Measurements from ENCODE around the gene LAMB1. TPM values are rescaled to one million over a fixed set of nuclear protein-coding genes. Genes with fewer than 3 reads are reported as not detected.

Gene LAMB1
- total RNA-seq, 2 donors from 2014 or later: 91.6 to 130 TPM

DNA sequence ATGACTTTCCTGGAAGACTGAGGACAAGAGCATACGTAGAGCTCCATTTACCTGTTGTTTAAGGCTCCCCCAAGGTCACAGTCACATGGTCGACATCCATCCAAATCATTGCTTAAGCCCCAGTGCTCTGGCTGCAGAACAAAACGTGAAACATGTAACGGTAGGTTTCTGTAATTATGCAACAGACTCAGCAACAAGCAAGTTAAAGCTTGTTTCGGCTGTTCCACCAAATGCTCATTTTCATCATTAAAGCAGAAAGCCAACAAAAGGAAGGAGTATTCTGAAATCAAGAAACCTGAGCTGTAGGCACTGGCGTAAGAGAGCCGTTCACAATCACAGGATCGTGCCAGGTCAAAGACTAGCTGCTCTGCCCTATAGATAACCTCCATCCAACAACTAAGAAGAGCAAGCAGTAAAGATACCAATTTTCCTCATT lies 30.0 kb downstream of the LAMB1 start:
- Histone ChIP-seq H3K4me1 (peaks cover 25% of the 10 kb centered on the region), H3K4me3 (no peak overlapping the region), H3K36me3 (replicated peaks in 1 of 2; ENCODE audit: insufficient read depth in 1 of 2, low read depth in 2 of 2) (peaks cover 0 to 17% of the 10 kb centered on the region in 2 donors), H3K9me3 (no peaks in the 10 kb centered on the region), H3K27ac (peak overlapping the region in 1 of 4 donors; percentile 59), H3K27me3 (no peaks in the 10 kb centered on the region)
- ATAC-seq (no peak), DNase-seq (no peak)
- 89 to 92% methylated on average over 8 of the region's 8 CpGs for WGBS, 2 donors
- TF ChIP-seq, protein P1, sequence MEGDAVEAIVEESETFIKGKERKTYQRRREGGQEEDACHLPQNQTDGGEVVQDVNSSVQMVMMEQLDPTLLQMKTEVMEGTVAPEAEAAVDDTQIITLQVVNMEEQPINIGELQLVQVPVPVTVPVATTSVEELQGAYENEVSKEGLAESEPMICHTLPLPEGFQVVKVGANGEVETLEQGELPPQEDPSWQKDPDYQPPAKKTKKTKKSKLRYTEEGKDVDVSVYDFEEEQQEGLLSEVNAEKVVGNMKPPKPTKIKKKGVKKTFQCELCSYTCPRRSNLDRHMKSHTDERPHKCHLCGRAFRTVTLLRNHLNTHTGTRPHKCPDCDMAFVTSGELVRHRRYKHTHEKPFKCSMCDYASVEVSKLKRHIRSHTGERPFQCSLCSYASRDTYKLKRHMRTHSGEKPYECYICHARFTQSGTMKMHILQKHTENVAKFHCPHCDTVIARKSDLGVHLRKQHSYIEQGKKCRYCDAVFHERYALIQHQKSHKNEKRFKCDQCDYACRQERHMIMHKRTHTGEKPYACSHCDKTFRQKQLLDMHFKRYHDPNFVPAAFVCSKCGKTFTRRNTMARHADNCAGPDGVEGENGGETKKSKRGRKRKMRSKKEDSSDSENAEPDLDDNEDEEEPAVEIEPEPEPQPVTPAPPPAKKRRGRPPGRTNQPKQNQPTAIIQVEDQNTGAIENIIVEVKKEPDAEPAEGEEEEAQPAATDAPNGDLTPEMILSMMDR (IDR thresholded peaks at IDR 0.05): no peak
- TF ChIP-seq POLR2A (IDR thresholded peaks at IDR 0.05): no peak
- intact Hi-C loops (cut with DNase I): no loop called here

DNA sequence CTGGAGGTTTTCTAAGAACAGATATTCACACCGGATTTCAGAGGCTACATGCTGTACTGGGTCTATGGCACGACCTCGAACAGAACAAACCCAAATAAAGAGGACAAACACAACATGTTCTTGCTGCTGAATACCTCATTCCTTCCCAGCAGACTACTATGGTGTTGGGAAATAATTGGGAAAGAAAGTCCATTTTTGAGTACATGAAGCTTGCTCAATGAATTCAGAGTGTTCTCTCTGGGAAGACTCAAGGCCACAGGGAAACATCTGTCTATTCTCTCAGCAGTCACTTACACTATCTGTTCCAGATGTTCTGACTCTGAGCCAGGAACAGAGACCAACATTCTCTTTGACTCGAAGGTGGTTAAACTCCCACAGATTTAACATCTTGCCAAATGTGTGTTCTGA lies 30.9 kb downstream of the LAMB1 start:
- ATAC-seq: peak; percentile 86
- intact Hi-C loops (cut with DNase I): no loop called here
- DNase-seq: peak in 1 of 4 donors; percentile 75
- peak overlapping the region; percentile 14 to 59 (median 38) for H3K27ac ChIP-seq
- no peak overlapping the region for H3K4me3 ChIP-seq
- no peaks in the 10 kb centered on the region for H3K27me3 ChIP-seq
- H3K4me1 ChIP-seq: peaks cover 33% of the 10 kb centered on the region
- WGBS, 2 donors: 29% methylated on average over 4 of the region's 4 CpGs
- H3K36me3 ChIP-seq (replicated peaks in 1 of 2; ENCODE audit: insufficient read depth in 1 of 2, low read depth in 2 of 2): peaks cover 0 to 15% of the 10 kb centered on the region in 2 donors
- TF ChIP-seq, protein P1 (IDR thresholded peaks at IDR 0.05): no peak
- no peak for TF ChIP-seq POLR2A (IDR thresholded peaks at IDR 0.05)
- no peaks in the 10 kb centered on the region for H3K9me3 ChIP-seq

DNA sequence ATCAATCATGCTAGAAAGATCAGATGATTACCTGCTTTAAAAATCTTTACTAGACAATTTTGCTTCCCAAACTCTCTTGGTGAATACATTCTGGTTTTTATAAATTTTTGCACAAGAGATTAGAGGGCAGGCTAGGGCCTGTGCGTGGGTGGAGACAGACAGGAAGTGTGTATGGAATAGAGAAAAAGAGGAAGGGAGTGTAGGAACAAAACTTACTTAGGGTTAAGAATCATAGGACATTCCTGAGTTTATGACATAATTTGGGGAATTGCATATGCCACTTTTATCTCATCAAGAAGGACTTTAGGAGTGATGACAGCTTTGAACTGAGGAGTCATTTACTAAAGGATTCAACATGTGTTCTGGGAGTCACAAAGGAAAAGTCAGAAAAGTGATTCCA lies 31.3 kb downstream of the LAMB1 start:
- peaks cover 0 to 15% of the 10 kb centered on the region in 2 donors for H3K36me3 ChIP-seq (replicated peaks in 1 of 2; ENCODE audit: insufficient read depth in 1 of 2, low read depth in 2 of 2)
- ATAC-seq: peak; percentile 33
- H3K27ac ChIP-seq: peak overlapping the region; percentile 14 to 59 (median 38)

DNA sequence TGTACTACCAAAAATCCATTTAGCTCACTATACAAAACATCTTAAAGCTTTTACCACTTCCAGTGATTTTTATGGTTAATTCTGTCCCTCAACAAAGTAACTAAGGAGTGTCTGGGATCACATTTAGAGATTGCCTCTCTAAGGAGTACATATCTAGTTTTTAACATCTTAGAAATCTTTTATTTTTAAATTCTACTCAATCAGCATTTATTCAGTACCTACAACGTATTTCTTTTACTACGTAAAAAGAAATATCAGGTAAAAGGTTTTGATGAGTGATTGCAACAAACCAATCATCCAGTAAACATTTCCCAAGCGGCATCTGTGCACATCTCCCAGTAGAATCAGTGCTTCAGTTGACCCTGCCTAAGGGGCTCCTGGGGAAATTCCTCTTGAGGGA lies 31.9 kb downstream of the LAMB1 start:
- TF ChIP-seq POLR2A (IDR thresholded peaks at IDR 0.05): no peak
- TF ChIP-seq, protein P1 (IDR thresholded peaks at IDR 0.05): no peak
- ATAC-seq (no peak), DNase-seq (no peak)
- no peaks in the 10 kb centered on the region for H3K9me3 ChIP-seq
- intact Hi-C loops (cut with DNase I): no loop called here
- peaks cover 0 to 10% of the 10 kb centered on the region in 2 donors for H3K36me3 ChIP-seq (replicated peaks in 1 of 2; ENCODE audit: insufficient read depth in 1 of 2, low read depth in 2 of 2)
- peak overlapping the region in 2 of 4 donors; percentile 51 to 59 for H3K27ac ChIP-seq
- 91% methylated on average over 3 of the region's 3 CpGs for WGBS, 2 donors
- H3K4me3 ChIP-seq: no peak overlapping the region
- H3K27me3 ChIP-seq: no peaks in the 10 kb centered on the region
- H3K4me1 ChIP-seq: peaks cover 39% of the 10 kb centered on the region

More for the DNA sequence above, 31.3 kb downstream of the LAMB1 start:
- 73 to 81% methylated on average over 1 of the region's 1 CpG for WGBS, 2 donors
- TF ChIP-seq, protein P1 (IDR thresholded peaks at IDR 0.05): no peak
- TF ChIP-seq POLR2A (IDR thresholded peaks at IDR 0.05): no peak
- H3K4me3 ChIP-seq: no peak overlapping the region
- no peak for DNase-seq
- intact Hi-C loops (cut with DNase I): no loop called here
- H3K27me3 ChIP-seq: no peaks in the 10 kb centered on the region
- H3K9me3 ChIP-seq: no peaks in the 10 kb centered on the region
- H3K4me1 ChIP-seq: peaks cover 38% of the 10 kb centered on the region

DNA sequence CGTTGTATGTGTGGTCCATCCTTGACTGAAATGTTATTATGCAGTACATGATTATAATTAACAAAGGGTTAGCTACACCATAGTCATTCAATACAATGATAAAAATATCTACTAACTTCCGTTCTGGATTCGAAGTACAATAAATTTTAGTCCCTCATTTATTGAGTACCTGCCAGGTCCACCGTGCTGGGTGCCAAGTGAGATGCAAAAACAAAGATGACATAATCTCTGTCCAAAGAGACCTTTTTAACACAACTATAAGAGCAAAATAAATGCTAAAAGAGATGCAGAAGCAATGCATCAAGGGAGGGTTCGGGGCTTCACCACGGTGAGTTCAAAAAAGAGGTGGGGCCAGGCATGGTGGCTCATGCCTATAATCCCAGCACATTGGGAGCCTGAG lies 33.1 kb downstream of the LAMB1 start:
- WGBS, 2 donors: 57 to 58% methylated on average over 6 of the region's 6 CpGs
- Histone ChIP-seq H3K4me3 (no peak overlapping the region), H3K27ac (no peak overlapping the region), H3K27me3 (no peaks in the 10 kb centered on the region), H3K4me1 (peaks cover 39% of the 10 kb centered on the region), H3K9me3 (no peaks in the 10 kb centered on the region), H3K36me3 (replicated peaks in 1 of 2; ENCODE audit: insufficient read depth in 1 of 2, low read depth in 2 of 2) (peaks cover 0 to 9% of the 10 kb centered on the region in 2 donors)
- TF ChIP-seq, protein P1 (IDR thresholded peaks at IDR 0.05): no peak
- TF ChIP-seq POLR2A (IDR thresholded peaks at IDR 0.05): no peak
- DNase-seq (peak in 1 of 4 donors; percentile 18), ATAC-seq (no peak)
- intact Hi-C loops (cut with DNase I): no loop called here

All from body of pancreas (tissue), 4 donors.